Bone marrow (tissue), 2 donors: ENCODE measurements around the gene CCDC194.
A peak's percentile ranks its signal among the peaks of the same experiment; 100 is the strongest.

Experiments used
- DNase-seq, 2 donors: peaks; one replicate each; lab custom pipeline; 2025; lab: John Stamatoyannopoulos, UW

CCDC194 gene, protein sequence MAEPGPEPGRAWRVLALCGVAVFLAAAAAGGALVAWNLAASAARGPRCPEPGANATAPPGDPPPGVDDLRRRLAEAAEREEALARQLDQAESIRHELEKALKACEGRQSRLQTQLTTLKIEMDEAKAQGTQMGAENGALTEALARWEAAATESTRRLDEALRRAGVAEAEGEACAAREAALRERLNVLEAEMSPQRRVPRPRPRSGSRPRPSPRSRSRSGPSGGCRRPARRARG

DNA sequence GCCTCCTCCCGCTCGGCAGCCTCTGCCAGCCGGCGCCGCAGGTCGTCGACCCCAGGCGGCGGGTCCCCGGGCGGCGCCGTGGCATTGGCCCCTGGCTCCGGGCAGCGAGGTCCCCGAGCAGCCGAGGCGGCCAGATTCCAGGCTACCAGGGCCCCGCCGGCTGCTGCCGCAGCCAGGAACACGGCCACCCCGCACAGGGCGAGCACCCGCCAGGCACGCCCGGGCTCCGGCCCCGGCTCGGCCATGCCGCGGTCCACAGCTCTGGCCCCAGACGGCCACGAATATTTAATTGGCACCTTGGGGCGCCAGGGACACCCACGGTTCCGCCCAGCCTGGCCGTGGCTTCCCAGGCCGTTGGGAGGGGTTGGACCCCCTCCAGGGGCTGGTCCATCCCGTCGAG, at the start of gene CCDC194:
TSS of gene CCDC194 (minus strand) at position 283 of the 400 bp plus-strand sequence. CDS start at position 245, 38 bp downstream.
- no peak for DNase-seq

DNA sequence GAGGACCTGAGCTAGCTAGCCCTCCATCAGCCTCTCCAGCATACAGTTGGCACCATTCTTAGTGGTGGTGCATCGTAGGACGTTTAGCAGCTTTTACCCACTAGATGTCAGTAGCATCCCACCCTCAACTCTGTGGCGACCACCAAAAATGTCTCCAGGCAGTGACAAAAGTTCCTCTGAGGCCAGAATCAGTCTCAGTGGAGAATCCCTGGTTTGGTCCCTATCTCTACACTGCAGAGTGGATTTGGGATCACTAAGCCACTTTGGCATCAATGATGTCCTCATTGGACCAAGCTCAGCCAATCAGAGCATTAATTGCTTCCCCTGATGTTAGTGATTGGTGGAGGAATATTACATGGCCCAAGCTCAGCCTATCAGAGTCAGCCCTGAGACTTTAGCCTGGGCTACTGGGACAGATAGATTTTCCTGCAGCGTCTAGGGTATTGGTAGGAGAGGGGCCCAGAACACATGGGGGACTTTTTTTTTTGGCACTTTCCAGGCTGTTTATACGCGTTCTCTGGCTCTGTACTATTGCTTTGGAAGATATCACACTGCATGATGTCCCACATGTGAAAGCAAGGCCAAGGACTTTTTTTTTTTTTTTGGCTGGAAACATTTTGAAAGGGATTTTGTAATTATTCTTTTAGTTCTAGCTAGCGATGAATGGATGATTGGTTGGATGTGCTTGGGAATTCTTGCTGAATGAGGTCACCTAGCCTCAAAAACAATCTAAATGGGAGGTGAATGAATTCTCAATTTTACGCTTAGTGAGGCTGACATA, 47.4 kb upstream of the CCDC194 start:
- peak in 1 of 2 donors; percentile 62 for DNase-seq

DNA sequence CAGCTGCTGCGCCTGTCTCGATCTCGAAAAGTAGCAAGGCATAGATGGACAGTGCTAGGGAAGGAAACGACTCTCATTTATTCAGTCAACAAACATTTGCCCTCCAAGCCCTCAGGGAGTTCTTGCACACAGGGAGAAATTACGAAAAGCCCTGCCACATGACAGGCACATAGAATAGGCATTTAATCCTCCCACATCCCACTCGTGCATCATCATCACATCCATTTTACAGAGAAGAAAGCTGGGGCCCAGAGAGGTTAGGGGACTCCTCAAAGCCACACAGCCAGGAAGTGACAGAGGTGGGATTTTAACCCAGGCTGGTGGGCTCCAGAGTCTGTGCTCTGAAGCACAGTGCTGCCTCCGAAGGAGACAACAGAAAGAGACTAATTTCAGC, 42.9 kb upstream of the CCDC194 start:
- no peak for DNase-seq

DNA sequence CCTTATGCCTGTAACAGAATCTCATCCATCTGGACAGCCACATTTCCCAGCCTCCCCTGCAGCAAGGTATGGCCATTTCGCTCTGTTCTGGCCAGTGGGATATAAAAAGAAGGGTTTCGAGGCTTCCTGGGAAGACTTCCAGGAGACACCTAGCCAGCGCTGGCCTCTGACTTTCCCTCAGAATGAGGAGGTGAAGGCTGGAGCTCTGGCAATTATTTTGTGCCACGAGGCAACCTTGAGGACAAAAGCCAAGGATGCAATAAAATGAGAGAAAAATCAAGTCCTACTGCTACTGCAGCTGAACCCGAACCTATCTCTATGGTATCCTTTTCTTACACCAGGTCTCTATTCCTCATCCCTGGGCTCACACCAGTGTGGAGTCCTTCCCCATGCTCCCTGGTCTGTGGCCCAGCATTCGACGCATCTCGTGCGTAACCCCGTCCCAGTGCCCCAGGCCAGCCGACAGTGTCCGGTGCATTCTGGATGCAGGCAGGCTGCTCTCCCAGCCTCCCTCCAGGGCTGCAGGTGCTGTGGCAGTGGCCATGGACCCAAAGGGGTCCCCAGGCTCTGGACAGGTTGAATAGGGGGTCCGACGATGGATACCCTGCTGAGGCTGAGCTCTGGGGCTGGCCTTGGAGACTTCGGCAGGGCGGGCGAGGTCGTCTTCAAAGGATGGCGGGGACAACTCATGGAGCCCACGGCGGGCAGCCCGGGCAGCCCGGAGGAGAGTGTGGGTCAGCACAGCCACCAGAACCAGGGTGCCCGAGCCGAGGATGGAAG, 42.3 kb upstream of the CCDC194 start:
- DNase-seq: no peak

DNA sequence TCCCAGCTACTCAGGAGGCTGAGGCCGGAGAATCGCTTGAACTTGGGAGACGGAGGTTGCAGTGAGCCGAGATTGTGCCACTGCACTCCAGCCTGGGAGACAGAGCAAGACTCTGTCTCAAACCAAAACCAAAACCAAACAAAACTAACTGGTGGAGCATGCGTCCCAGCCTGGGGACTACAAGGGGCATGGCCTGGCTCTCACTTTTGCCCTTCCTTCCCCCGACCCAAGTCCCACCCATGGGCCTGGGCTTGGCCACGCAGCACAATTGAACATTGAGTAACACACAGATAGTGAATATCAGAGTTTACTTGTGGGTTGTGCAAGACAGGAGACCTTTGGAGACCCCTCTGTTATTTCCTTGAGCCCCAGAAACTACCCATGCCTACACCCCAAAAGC, 41.2 kb upstream of the CCDC194 start:
- no peak for DNase-seq

DNA sequence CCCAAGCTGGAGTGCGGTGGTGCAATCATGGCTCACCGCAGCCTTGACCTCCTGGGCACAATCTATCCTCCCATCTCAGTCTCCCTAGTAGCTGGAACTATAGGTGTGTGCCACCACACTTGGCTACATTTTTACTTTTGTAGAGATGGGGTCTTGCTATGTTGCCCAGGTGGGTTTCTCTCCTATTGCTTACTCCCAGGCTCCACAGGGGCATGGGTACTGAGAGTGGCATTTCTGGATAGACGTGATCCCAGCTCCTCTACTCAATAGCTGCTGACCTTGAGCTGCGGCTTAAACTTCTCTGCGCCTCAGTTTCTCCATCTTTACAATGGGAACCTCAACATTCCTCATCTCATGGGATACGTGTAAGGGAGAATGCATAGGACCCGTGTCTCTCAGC, 37.4 kb upstream of the CCDC194 start:
- no peak for DNase-seq

DNA sequence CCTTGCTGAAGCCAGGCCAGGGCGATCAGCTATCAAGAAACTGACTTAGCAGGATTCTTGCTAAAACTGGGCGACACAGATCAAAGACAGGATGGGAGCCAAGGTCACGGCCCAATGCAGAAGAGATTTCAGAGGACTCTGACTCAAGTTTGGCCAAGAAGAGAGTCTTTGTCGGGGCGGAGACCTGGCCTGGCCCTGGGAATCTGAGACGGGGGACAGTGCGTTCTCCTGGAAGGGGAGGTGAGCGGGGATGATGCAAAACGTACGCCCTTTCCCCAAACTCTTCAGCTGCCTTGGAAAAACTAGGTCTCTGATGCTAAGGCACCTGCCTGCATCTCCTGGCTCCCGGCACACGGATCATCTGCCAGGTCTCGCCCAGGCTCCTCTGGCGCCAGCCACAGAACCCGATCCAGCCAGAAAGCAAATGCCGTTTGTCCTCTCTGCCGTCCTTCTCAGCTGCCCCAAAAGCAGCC, 35.7 kb upstream of the CCDC194 start:
- DNase-seq: no peak

DNA sequence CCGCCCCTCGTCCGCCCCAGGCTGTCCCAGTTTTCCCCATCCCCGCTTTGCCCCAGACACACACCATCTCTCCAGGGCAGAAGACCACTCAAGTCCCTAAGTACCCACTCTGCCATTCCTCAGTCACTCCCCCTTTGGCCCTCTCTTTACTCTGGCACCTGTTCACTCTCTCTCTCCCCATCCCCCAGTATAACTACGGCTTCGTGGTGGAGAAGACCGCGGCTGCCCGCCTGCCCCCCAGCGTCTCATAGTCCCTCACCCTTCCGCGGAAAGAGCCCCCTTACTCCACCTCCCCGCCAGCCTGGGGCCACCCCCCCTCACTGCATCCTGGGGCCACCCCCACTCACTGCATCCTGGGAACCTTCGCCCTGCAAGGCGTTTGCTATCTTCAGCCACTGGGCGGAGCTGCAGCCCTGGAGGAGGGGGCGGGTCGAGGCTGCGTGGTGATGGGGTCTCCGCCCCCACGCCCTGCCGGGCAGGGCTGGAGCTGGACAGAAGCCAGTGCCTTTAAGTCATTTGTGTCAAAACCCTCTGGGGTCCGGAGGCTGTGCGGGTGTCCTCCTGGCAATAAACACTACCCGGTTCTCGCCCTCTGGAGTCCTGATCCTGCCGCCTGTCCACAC, 30.9 kb upstream of the CCDC194 start:
- DNase-seq: no peak

DNA sequence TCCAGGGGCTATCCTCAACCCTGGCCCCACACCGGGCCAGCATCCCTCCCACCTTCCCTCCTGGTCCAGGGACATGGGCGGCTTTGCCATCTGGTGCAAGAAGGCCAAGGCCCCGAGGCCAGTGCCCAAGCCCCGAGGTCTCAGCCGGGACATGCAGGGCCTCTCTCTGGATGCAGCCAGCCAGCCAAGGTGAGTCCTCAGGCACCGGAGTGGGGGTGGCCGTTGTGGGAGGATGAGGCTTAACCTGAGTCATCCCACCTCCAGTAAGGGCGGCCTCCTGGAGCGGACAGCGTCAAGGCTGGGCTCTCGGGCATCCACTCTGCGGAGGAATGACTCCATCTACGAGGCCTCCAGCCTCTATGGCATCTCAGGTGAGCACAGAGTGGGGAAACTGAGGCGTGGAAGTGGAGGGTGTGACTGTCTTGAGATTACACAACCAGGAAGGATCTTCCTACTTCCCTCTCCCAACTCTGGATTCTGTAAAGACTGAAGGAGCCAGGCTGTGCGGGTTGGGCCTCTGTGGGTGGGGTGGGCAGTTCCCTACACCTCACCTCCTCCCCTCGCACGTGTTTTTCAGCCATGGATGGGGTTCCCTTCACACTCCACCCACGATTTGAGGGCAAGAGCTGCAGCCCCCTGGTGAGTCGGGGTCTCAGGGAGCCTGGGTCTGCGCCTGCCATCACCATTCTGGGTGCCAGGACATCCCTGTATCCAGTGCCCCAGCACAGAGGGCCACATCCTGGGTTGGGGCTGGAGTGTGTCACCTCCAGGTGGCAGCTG, 29.6 kb upstream of the CCDC194 start:
- DNase-seq: no peak

DNA sequence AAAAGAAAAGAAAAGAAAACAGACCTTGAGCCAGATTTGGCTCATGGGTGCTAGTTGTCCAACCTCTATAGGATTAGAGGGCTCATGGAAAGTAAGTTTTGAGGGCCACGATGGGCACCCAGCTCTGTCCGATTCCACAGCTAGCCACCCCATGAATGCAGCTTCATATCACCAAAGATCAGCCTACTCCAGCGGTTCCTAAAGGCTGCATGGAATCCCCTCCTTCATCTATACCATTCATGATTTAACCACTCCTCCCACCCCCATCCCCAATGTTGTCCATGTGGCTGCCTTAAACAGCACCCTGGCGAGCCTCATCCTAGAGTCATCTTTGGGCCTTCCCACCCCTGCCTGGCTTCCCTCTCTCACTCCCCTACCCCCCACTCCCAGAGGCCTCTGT, 27.9 kb upstream of the CCDC194 start:
- DNase-seq: no peak

DNA sequence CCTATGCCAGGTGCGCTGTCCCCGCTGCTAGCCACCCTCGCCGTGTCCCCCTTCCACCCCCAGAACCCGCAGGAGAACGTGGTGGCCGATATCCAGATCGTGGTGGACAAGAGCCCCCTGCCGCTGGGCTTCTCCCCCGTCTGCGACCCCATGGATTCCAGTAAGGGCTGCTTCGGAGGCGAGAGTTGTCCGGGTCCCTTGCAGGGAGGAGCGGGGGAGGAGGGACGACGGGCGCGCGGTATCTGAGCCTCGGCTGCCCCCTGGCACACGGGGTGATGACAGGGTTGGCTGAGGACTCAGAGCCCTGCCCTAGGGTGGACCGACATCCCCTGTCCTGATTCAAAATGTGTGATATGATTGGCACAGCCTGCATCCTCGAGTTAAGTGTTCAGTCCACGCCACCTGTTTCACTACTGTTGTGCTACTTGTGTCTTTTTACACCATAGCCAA, 26.5 kb upstream of the CCDC194 start:
- peak in 1 of 2 donors; percentile 41 for DNase-seq

DNA sequence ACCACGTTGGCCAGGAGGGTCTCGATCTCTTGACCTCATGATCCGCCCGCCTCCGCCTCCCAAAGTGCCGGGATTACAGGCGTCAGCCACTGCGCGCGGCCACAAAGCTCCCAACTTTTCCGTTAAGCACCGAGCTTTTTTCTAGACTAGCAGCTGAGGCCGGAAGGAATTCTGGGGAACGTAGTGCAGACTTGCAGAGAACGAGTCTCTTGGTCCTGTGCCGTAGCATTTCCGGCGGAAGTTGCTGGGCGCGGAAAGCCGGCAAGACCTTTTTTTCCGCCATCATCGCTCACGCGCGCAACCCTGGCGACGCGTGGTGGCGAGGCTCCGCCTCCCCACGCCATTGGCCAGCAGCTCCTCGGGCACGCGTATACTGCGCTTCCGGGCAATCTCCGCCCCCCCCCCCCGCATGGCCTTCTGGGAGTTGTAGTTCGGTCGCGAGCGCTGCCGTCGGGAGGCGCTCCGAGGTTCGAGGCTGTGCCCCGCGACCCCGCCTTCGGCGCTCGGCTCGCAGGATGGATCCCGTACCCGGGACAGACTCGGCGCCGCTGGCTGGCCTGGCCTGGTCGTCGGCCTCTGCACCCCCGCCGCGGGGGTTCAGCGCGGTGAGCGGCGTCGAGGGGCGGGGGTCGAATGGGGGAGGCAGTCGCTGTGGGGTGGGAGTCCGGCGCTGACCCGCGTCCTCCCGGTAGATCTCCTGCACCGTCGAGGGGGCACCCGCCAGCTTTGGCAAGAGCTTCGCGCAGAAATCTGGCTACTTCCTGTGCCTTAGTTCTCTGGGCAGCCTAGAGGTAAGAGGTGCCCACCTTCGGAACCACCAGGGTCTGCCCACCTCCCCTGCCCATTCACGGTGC, 25.9 kb upstream of the CCDC194 start, which contains the start of gene MVB12A:
TSS of gene MVB12A (plus strand) at position 427 of the 854 bp plus-strand sequence. CDS start at position 516, 89 bp downstream.
- peak; percentile 86 to 95 for DNase-seq

DNA sequence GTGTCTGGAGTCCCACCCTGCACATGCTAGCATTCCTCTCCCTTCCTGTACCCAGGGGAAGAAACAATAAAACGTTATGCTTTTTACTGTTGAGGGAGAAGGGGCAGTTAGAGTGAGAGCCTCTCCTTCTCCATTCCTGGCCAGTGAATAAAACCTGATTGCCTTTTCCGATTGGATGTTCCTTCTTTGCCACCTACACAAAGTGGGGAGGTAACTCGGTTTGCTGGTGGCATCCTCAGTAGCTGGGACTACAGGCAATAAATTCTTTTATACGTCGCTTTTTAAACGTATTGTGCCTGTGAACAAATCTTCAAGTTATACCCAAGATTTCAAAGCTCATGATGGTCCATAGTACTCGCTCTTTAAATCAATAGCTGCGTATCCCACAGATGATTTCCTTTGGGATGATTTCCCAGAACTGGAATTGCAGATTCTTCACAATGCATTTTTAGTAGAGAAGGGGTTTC, 25.2 kb upstream of the CCDC194 start:
- no peak for DNase-seq

DNA sequence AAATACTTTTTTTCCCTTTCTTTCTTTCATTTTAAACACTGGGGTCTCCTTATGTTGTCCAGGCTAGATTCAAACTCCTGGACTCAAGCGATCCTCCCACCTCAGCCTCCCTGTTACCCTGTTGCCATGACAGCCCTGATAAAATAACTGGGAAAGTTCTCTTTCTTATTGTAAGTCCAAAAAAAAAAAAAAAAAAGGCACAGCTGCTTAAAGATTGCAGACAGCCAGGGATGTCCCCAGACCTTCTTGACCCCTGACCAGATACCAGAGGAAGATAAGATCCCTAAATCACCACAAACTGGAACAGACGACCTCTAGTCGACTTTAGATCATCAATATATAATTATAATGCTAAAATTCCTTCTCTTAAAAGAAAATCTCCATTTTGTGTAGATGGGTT, 24.7 kb upstream of the CCDC194 start:
- no peak for DNase-seq

DNA sequence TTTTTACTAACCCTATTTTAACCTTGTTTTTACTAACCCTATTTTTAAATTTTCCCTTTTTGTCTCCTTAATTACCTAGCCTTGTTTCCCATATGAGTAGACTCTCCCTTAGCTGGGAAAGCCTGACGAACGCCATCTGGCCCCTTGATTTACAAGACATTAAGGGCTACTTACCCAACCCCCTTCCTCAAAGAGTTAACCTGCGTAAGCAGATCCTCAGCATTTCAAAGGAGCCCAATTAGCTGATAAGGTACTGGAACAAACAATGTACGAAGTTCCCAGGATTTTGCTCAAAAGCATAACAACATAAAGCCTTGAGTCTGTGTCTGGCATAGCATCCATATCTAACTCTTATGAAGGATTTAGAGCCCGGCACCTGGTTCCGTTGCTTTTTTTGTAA, 21.1 kb upstream of the CCDC194 start:
- no peak for DNase-seq

DNA sequence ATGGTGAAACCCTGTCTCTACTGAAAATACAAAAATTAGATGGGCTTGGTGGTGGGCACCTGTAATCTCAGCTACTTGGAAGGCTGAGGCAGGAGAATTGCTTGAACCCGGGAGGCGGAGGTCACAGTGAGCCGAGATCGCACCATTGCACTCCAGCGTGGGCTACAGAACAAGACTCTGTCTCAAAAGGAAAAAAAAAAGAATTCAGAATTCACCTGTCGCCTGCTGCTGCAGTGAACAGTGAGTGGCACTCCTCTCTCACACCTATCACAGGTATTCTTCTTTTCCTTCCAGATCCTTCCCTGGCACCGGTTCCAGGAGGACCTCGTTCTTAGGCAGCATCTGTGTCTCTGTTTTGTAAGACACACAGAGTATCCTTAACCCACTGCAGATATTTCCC, 20.1 kb upstream of the CCDC194 start:
- DNase-seq: no peak

DNA sequence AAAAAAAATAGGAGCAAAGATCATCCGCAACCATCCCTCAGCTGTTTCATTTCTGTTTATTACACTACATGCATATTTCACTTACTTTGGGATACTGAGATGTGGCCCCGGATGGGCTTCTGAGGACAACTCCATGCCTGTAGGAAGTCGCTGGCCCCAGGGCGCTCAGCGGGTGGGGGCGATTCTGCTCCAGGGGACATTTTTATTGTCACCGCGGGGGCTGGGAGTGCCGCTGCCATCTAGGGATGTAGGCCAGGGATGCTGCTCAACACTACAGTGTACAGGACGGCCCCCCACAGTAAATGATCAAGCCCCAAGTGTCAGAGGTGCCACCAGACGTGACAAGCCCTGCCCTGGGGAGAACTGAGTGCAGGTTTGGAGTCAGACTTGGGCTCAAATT, 17.8 kb upstream of the CCDC194 start:
- no peak for DNase-seq

DNA sequence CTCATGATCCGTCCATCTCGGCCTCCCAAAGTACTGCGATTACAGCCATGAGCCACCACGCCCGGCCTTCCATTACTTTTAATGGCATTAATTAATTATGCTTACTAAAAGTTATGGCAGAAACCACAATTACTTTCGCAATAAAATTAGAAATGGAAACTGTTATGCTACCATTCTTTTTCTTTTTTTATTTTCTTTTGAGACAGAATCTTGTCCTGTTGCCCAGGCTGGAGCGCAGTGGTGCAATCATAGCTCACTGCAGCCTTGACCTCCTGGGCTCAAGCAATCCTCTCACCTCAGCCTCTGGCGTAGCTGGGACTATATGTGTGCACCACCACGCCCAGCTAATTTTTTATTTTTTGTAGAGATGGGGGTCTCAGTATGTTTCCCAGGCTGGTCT, 16.0 kb upstream of the CCDC194 start:
- no peak for DNase-seq

DNA sequence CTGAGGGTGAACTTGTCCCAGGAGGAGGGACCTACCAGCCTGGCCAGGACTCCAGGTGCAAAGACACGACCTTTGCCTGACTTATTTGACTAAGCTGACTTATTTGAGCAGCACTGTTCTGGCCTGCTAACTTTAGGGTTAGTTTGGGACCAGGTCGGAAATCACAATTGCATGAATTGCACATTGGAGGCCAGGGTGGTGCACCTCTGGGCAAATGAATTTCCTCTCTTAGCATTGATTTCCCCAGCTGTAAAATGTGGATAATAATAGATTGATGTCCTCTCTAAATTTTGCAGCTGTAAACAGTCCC, 12.8 kb upstream of the CCDC194 start:
- no peak for DNase-seq
